Measurements from ENCODE around the gene MMP24OS.
A peak's percentile ranks its signal among the peaks of the same experiment; 100 is the strongest.
"Not testable (repeated sequence)": the region's sequence is repeated elsewhere in the genome, so short reads cannot be mapped to it uniquely, and the experiment has no call there.

Gene MMP24OS

DNA sequence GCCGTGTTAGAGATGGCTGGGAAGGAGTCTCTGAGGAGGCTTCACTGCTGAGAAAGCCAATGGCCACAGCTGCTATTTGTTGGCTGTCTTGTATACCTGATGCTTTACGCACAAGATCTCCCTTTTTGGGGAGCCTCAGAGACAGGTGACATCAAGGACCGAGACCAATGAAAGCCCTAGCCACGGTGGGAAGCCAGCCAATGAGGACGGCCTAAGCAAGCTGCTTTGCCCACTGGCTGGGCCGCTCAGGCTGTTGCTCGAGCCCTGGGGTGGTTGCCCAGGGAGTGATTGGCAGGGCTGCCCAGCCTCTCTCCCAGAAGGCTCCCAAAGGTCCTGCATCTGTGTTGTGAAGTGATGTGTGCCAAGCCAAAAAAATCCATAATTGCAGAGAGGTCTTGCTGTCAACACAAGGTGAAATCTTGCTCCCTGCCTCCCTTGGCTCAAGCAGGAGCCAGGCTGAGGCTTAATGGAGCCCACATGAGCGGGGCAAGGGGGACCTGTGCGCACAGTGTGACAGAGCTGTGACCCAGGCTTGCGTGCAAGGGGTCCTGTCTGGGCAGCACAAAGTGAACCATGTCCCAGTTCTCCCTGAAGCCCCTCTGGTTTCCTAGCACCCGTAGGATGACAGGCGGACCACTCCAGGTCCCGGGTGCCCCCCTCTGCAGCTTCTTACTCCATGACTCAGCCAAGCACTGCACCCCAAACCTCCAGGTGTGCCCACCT, 4.3 kb downstream of the MMP24OS start:
- DNase-seq = no peak

DNA sequence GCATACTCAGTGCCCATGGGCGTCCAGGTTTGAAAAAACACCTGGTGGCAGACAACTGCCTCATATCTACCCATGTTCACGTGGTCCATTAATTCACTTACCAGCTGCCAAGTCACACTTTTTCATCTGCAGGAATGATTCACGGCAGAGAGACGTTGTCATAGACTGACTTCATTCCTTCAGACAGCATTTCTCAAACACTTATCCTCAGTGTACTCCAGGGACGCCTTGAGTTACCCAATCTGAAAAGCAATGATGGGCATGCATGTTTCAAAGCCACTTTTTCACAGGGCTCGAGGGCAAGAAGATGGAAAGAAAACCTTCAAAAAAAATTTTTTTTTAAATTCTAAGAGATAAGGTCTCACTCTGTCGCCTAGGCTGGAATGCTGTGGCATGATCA, 6.0 kb downstream of the MMP24OS start:
- no peak for DNase-seq

DNA sequence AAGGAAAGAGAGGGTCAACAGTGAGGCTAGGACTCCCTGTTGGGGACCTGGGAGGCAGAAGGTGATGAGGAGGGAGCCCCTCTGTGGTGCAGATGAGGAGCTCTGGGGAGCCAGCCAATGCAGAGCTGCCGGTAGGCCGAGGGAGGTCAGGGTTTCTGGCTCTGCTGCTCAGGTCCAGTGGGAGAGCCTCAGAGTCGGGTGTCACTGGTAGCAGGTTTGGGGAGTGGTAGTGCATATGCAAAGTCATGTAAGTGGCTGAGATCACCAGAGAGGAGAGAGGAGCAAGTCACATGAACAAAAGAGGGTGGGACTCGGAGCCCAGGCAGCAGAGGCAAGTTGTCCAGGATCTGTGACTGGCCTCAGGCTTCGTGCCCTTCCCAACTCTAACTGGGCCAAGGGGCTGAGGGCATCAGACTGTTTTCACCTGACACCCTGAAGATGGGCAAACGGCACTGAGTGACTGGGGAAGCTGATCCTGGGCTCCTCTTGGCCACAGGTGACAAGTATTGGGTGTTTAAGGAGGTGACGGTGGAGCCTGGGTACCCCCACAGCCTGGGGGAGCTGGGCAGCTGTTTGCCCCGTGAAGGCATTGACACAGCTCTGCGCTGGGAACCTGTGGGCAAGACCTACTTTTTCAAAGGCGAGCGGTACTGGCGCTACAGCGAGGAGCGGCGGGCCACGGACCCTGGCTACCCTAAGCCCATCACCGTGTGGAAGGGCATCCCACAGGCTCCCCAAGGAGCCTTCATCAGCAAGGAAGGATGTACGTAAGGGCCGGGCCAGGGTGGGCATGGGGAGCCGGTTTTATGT, 6.6 kb downstream of the MMP24OS start:
- DNase-seq = no peak

DNA sequence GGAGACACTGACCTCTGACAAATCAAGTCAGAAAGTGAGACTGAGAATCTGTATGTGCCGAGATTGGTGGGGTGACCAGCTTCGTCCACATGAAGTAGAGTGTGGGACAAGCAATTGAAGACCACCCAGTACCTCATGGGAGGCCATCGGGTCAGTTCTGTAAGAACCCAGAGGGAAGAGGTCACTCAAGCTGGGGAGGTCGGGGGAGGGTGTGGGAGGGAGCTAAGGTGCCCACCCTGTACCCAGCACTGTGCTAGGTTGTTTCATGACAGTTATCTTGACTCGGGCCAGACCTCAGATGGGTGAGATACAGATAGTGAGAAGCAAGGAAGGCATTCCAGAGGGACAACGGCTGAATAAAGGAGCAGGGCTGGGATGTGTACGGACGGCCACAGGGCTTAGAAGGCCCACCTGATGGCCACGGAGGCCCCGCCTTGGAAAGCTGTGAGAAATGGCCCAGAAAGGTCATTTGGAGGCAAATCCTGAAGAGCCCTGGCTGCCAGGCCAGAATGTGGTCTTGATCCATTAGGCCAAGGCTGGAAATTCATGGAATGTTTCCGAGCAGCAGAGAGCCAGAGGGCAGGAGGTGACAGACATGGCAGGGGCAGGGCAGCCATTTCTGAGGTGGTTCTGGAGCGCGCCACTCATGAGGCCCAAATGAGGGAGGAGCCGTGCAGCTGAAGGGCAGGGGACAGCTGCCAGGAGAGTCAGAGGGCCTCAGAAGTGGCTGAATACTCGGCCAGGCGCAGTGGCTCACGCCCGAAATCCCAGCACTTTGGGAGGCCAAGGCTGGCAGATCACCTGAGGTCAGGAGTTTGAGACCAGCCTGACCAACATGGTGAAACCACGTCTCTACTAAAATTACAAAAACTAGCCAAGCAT, 7.7 kb downstream of the MMP24OS start:
- no peak for DNase-seq

DNA sequence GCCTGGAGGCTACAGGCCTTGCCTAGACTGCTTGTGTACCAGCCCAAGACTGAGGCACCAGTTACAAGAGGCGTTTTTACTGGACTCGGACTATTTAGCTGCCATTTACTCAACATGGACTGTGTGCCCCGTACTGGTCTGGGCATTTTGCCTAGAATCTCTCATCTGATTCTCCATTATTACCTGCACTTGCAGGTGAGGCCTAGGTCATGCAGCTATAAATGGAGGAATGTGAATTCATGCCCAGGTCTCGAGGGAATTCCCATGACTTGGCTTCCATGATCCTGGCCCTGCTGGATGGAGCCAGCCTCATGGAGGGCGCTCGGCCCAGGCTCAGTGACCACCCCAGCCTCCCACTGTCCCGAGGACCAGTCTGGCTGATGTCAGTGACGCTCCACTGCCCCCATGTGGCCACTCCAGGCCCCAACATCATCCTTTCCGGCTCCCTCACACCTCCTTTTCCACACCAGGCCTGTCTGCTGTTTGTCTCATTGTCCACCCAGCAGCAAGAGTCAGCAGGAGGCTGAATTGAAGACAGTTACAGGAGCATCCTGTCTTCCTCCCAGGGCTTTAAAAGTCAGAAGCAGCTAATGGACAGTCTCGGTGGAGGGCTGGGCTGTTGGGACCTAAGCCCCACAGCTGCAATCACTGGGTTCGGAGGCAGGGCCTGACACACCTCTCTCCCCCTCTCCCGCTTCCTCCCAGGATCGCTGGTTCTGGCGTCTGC, 8.7 kb downstream of the MMP24OS start:
- peak; percentile 29 for DNase-seq

DNA sequence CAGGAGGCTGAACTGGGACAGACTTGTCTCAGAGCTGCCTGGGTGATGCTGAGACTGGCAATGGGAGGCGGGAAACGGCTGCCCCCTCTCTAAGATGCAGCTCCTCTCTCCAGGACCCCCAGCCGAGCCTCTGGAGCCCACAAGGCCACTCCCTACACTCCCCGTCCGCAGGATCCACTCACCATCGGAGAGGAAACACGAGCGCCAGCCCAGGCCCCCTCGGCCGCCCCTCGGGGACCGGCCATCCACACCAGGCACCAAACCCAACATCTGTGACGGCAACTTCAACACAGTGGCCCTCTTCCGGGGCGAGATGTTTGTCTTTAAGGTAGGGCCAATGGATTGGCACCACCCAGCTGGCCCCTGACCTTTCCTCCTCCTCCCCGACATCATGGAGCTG, 10.8 kb downstream of the MMP24OS start:
- no peak for DNase-seq

DNA sequence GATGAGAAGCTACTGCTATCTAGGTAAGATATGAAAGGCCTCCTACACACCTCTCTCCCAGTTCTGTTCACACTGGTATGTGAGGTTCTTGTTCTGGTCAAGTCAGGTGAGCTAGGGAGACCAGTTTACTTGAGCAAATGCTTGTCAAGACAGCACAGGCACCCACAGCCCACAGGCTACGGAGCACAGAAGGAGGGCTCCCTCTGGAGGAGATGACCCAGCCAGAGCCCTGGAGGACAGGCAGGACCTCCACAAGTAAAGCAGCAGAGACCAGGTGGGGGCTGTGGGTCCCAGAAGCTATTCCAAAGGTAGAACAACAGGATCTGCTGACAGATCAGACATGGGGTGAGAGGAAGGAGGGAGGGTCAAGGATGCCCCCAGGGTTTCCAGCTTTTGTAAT, 13.2 kb downstream of the MMP24OS start:
- DNase-seq = no peak

DNA sequence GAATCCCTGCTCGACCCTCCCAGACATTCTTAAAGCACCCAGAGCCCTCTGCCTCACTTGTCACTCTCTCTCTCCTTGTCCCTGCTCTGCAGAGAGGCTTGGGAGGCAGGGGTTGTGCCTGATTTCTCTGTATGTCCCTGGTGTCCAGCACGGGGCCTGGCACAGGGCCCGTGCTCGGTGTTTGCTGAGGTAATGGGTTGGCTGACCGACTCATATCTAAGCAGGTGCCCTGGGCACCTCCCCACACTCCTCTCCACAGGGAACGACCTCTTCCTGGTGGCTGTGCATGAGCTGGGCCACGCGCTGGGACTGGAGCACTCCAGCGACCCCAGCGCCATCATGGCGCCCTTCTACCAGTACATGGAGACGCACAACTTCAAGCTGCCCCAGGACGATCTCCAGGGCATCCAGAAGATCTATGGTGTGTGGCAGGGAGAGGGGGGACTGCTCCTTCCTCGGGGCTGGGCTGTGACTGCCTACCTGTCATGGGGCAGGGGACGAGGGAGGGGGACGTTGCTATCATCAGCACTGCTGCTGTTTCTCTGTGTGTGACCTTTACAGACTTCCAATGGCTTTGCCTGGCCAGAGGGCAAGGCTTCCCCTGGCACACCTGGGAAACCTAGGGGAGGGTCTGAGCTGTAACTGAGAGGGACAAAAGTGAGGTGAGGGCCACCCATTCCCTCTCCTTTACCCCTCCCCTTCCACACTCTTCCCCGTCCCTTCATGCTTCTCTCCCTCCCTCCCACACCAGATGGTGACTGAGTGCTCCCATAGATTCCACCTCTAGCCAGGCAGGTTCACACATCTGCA, 14.2 kb downstream of the MMP24OS start:
- DNase-seq = no peak

DNA sequence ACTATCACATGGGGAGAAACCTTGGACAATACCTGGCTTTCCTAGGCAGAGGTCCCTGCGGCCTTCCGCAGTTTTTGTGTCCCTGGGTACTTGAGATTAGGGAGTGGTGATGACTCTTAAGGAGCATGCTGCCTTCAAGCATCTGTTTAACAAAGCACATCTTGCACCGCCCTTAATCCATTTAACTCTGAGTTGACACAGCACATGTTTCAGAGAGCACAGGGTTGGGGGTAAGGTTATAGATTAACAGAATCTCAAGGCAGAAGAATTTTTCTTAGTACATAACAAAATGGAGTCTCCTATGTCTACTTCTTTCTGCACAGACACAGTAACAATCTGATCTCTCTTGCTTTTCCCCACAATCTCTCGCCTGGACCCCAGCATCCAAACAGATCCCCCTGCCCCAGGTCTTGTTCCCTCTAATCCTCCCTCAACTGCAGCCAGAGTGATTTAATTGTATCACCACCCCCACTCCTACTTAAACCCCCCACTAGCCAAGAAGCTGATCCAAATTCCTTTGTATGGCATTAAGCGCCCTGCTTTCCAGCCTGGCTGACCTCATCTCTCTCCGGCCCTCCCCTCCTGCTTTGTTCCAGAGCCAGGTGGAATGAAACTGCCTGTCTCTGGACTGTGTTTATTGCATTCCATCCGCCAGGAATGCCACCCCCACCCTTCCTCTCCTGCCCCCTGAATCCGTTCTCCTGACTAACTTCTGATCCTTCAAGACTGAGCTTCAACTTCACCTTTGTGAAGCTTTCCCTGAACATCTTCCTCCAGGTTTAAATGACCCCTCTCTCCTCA, 15.0 kb downstream of the MMP24OS start:
- not testable (repeated sequence) for DNase-seq

DNA sequence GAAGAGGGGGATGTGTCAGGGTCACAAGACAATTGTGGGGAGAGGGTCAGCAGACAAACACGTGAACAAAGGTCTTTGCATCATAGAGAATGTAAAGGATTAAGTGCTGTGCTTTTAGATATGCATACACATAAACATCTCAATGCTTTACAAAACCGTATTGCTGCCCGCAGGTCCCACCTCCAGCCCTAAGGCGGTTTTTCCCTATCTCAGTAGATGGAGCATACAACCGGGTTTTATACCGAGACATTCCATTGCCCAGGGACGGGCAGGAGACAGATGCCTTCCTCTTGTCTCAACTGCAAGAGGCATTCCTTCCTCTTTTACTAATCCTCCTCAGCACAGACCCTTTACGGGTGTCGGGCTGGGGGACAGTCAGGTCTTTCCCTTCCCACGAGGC, 15.6 kb downstream of the MMP24OS start:
- not testable (repeated sequence) for DNase-seq

DNA sequence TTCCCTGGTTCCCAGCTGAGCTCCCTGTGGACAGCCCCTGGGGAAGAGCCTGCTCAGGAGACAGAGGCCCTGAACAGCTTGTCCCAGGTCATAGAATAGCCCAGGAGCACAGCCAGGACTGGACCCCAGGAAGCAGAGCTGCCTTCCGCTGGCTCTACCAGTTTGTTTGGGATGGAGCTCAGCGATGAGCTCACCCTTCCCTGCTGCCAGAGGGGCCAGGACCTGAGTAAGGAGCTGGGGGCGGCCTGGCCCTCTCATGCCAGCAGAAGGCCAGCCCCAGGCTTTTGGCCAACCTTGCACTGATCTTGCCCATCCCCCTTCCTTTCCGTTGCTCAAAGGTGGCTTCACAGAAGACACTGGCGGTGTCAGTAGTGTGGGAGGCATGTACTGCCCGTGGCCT, 17.5 kb downstream of the MMP24OS start:
- no peak for DNase-seq

DNA sequence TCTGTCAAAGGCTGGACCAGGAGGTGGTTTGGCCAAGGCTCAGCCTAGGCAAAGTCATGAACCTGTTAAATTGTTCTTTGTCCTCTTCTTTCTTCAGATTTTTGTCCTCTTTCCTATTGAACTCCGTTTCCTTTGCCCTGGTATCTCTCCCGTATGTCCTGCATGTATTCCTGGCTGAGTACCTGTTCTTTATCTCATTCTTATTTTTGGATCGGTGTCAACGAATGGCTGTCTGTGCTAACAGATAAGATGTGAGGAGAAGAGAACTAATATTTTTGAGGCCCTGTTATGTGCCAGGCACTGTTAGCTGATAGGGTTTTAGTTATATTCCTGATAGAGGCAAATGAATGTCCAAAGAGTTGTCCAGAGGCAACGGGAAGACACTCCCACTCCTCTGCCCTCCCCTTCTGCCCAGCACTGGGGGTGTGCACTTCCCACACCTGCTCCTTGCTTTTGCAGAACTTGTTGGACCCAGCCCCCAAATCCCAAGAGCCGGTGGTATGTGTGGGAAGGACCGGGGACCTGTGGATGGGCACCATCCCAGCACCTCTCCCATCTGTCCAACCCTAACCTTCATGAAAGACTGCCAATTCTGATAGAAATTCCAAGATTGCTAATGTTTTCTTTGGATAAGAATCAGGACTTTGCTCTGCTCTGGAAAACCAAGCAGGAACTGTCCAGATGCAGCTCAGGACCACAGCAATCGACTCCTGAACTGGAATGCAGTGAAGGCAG, 20.6 kb downstream of the MMP24OS start:
- DNase-seq = no peak

DNA sequence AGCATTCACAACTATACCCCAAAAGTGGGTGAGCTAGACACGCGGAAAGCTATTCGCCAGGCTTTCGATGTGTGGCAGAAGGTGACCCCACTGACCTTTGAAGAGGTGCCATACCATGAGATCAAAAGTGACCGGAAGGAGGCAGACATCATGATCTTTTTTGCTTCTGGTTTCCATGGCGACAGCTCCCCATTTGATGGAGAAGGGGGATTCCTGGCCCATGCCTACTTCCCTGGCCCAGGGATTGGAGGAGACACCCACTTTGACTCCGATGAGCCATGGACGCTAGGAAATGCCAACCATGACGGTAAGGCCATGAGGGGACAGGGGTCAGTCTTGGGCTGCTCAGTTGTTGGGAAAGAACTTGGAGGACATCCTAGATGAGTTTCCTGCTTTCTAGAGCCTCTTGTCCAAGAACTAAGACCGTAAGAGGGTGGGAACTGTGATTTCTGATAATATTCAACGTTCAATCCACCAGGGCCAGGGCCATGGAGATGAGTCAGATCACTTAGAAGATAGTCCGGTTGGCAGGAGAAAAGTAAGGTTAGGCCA, 23.4 kb downstream of the MMP24OS start:
- DNase-seq = no peak

DNA sequence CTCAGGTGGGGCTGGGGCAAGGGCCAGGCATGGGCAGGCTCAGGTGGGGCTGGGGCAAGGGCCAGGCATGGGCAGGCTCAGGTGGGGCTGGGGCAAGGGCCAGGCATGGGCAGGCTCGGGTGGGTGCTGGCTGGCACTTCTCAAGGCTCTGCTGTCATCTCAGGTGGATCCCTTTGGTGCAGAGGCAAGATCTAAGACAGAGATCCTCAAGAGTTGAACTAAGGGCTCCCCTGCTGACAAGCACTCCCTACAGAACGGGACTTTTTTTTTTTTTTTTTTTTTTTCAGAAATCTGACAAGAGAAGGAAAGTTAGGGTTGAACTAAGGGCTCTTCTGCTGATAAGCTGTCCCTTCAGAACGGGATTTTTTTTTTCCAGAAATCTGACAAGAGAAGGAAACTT, 24.9 kb downstream of the MMP24OS start:
- no peak for DNase-seq

DNA sequence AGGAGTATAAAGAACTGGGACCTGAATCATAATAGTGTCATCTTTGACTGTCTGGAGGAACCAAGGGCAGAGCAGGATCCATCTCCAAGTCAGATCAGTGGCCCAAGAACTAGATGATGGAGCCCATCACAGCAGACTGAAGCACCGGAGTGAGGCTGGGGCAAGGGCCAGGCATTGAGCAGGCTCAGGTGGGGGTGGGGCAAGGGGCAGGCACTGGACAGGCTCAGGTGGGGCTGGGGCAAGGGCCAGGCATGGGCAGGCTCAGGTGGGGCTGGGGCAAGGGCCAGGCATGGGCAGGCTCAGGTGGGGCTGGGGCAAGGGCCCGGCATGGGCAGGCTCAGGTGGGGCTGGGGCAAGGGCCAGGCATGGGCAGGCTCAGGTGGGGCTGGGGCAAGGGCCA, 25.3 kb downstream of the MMP24OS start:
- not testable (repeated sequence) for DNase-seq

DNA sequence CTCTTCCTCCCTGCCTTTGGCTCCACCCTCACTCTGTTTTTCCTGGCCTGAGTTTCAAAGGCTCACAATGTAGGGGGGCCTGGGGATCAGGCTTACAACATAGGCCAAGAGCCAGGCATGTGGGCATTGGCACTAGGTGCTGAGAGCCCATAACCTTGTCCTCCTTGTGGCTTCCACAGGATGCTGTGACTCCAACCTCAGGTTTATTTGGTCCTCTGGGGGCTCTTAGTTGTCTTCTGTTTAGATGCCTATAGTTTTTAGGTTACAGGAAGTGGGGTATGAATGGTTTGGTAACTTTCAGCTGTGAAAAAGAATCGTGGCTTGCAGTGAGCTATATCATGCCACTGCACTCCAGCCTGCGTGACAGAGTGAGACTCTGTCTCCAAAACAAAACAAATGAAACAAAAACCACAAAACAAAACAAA, 25.9 kb downstream of the MMP24OS start:
- DNase-seq = no peak

DNA sequence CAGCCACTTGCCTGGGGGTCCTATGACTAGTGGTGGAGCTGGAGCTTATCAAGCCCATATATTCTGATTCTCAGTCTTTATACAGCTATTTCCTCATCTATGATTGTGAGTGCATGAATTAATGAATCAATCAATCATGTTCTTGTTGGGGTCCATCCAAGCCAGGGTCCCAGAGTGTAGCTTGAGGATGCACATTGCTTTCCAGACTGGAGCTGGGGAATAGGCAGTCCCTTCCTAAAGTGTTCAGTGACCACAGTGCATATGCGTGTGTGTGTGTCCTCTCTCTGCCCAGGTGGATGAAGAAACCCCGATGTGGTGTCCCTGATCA, 26.3 kb downstream of the MMP24OS start:
- DNase-seq = no peak

DNA sequence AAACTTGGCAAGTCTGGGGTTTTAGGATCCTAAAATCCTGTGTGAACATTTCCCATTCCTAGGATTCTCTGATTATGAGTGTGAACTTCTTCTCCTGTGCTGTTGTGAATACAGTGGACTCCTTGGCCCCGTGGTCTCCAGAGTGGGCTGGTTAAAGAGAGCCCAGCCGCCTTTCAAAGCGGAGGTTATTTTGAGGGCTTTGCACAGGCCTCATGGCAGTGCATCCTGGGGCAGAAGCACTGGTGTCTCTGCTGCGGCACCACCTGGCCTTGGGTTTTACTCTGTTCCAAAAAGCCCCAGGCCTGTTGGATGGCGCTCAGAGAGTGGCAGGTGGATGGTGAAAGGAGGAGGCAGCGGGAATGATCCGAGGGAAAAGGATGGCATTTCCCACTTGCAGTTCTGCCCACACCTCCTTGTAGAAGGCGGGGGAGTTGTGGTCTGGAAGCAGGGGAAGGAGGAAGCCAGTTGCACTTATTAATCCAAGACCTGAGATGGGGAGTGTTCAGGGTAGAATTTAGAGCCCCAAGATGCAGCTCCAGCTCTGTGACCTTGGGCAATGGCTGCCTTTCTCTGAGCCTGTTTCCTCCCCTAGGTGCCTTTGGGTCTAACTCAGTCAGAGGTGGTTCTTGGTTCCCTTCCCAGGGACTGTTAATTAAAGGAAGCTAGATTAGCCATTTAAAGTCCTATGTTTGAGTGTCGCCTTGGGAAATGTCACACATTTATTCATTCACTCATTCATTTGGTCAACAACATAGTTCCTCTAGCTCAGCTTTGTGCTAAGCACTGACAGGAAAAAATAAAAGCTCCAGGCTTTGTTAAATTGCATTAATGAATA, 29.1 kb downstream of the MMP24OS start:
- DNase-seq = no peak

DNA sequence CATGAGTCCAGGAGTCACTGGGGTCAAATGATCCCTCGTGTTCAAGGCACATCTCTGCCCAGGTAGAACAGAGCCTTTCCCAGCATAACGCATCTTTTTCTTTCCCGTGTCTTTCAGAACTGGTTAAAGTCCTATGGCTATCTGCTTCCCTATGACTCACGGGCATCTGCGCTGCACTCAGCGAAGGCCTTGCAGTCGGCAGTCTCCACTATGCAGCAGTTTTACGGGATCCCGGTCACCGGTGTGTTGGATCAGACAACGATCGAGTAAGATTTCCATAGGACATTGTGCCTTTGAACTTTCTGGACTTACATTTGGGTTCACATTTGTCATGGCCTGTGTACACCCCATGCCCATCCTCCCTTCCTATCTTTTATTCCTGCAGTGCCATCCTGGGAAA, 31.2 kb downstream of the MMP24OS start:
- no peak for DNase-seq
